Endothelial cell of umbilical vein (primary cell): Measurements from ENCODE around the gene BACH2. TPM values are rescaled to one million over a fixed set of nuclear protein-coding genes. Genes with fewer than 3 reads are reported as not detected.

Experiments
- BruUV-seq: library from RNA; stranded (reverse); fragments of 400-500 nt; replicated peaks from 2 replicates; lab custom pipeline; 2021; lab: Mats Ljungman, UMichigan
- CTCF ChIA-PET: fragments of 300-600, 350-600 bp; sonication (Branson Sonifier 250); formaldehyde crosslinking; loops from one replicate; lab custom pipeline; 2021; ENCODE audit warnings: antibody characterized with exemption, inconsistent platforms; lab: Charles Lee
- POLR2A ChIA-PET: fragments of 300-600, 350-600 bp; sonication (Branson Sonifier 250); formaldehyde crosslinking; loops from one replicate; lab custom pipeline; 2021; ENCODE audit warnings: antibody characterized with exemption, inconsistent platforms; lab: Charles Lee
- DNase-seq: peaks from one replicate; pipeline ENCODE4 v3.0.0-alpha.2; 2011; ENCODE audit warnings: low read depth, low spot score
- FAIRE-seq: peaks from 2 replicates; lab custom pipeline; 2011; peaks lifted over from hg19 to GRCh38; lab: Jason Lieb, UNC
- H2AFZ ChIP-seq: 2 replicates; pipeline ENCODE4 v1.6.0; 2012; ENCODE audit warnings: low read depth, low read length, control low read depth, inconsistent platforms
- H3K27ac ChIP-seq: 2 replicates; pipeline ENCODE4 v1.5.1; 2011; ENCODE audit warnings: low read depth, mild to moderate bottlenecking, control low read depth, low read length, moderate library complexity; ENCODE audit not compliant: insufficient read depth
- H3K27me3 ChIP-seq, 2 experiments: 2 replicates each; pipeline versions ENCODE4 v1.6.0 to v1.6.1; 2011; ENCODE audit warnings: low read length in 2 of 2, mixed read lengths in 1 of 2; ENCODE audit not compliant: control insufficient read depth in 2 of 2, insufficient read depth in 2 of 2
- H3K36me3 ChIP-seq, 2 experiments: 2 replicates in 1 of 2; 3 replicates in 1 of 2; pipeline ENCODE4 v1.5.1; 2011; ENCODE audit warnings: low read length in 2 of 2, mild to moderate bottlenecking in 1 of 2, moderate library complexity in 1 of 2; ENCODE audit not compliant: control insufficient read depth in 2 of 2, insufficient read depth in 2 of 2; ENCODE audit errors: extremely low read depth in 1 of 2
- H3K4me1 ChIP-seq: 3 replicates; pipeline ENCODE4 v1.5.1; 2011; ENCODE audit warnings: mild to moderate bottlenecking, low read length; ENCODE audit not compliant: control insufficient read depth, insufficient read depth; ENCODE audit errors: extremely low read depth
- H3K4me2 ChIP-seq: 2 replicates; pipeline ENCODE4 v1.6.1; 2011; ENCODE audit warnings: low read length, control low read depth, mixed read lengths; ENCODE audit not compliant: insufficient read depth
- H3K4me3 ChIP-seq, 3 experiments: fragments of 200-600 bp in 1 of 3; sonication (generic), shearing (Covaris generic) in 1 of 3; replicated peaks in 1 of 3; 2 replicates each; pipeline ENCODE4 v1.5.1; 2011 to 2016; ENCODE audit warnings: control low read depth in 3 of 3, low read length in 3 of 3, mild to moderate bottlenecking in 2 of 3, inconsistent platforms in 1 of 3, low read depth in 1 of 3, moderate library complexity in 1 of 3; ENCODE audit not compliant: insufficient read depth in 1 of 3
- H3K79me2 ChIP-seq: 2 replicates; pipeline ENCODE4 v1.6.0; 2012; ENCODE audit warnings: low read length, inconsistent platforms; ENCODE audit not compliant: control insufficient read depth, insufficient read depth
- H3K9ac ChIP-seq: replicated peaks from 2 replicates; pipeline ENCODE3; 2011; ENCODE audit warnings: low read length, control low read depth; ENCODE audit not compliant: insufficient read depth; ENCODE audit errors: extremely low read depth
- H3K9me1 ChIP-seq: replicated peaks from 3 replicates; pipeline ENCODE4 v1.6.0; 2011; ENCODE audit warnings: mild to moderate bottlenecking, low read length; ENCODE audit not compliant: control insufficient read depth, insufficient read depth; ENCODE audit errors: extremely low read depth
- H3K9me3 ChIP-seq: replicated peaks from 2 replicates; pipeline ENCODE4 v1.5.1; 2012; ENCODE audit warnings: low read length, inconsistent platforms; ENCODE audit not compliant: control insufficient read depth, insufficient read depth
- H4K20me1 ChIP-seq: replicated peaks from 2 replicates; pipeline ENCODE3; 2011; ENCODE audit warnings: mild to moderate bottlenecking, low read length; ENCODE audit not compliant: control insufficient read depth, insufficient read depth; ENCODE audit errors: extremely low read depth
- CTCF ChIP-seq, 2 donors: IDR thresholded peaks; 1 replicate in 1 of 2; 2 replicates in 1 of 2; pipeline ENCODE4 v1.5.1; 2011; ENCODE audit warnings: low read length in 2 of 2, mild to moderate bottlenecking in 2 of 2, moderate library complexity in 2 of 2, control low read depth in 1 of 2, inconsistent platforms in 1 of 2, low read depth in 1 of 2; ENCODE audit not compliant: insufficient read depth in 1 of 2; ENCODE audit errors: extremely low read depth in 1 of 2
- EZH2 ChIP-seq: IDR thresholded peaks from 2 replicates; pipeline ENCODE4 v1.6.1; 2012; ENCODE audit warnings: borderline replicate concordance, low read depth, mild to moderate bottlenecking, moderate library complexity, low read length, inconsistent platforms; ENCODE audit not compliant: severe bottlenecking
- FOS ChIP-seq: IDR thresholded peaks from 2 replicates; pipeline ENCODE4 v1.6.1; 2011; ENCODE audit warnings: mild to moderate bottlenecking, low read length, moderate library complexity, borderline replicate concordance; ENCODE audit not compliant: insufficient read depth
- GATA2 ChIP-seq: IDR thresholded peaks from 2 replicates; pipeline ENCODE4 v1.7.0; 2011; ENCODE audit warnings: low read depth, mild to moderate bottlenecking, moderate library complexity, mixed read lengths, low read length; ENCODE audit not compliant: insufficient read length, insufficient read depth
- JUN ChIP-seq: IDR thresholded peaks from 2 replicates; pipeline ENCODE4 v1.6.1; 2011; ENCODE audit warnings: borderline replicate concordance, low read depth; ENCODE audit not compliant: insufficient read length, insufficient read depth
- MAX ChIP-seq: IDR thresholded peaks from 2 replicates; pipeline ENCODE4 v1.6.1; 2011; ENCODE audit not compliant: insufficient read depth, insufficient read length
- MYC ChIP-seq: IDR thresholded peaks from one replicate; pipeline ENCODE4 v1.6.1; 2011; ENCODE audit warnings: mild to moderate bottlenecking, low read depth, low read length
- POLR2A ChIP-seq: IDR thresholded peaks from 2 replicates; pipeline ENCODE4 v1.6.1; 2012; ENCODE audit warnings: low read depth, mild to moderate bottlenecking, control low read depth, low read length
- POLR2AphosphoS5 ChIP-seq: IDR thresholded peaks from 2 replicates; pipeline ENCODE4 v1.6.1; 2012; ENCODE audit warnings: low read depth, mild to moderate bottlenecking, control low read depth, low read length, moderate library complexity; ENCODE audit not compliant: insufficient read depth
- dilution Hi-C: fragments of 300-500 bp; cut with MboI; formaldehyde crosslinking; loops from one replicate; pipeline ENCODE4 v1.15.0; 2019; ENCODE audit warnings: low sequenced_read_pairs; ENCODE audit not compliant: extremely low pct_ligation_motif_present
- intact Hi-C: fragments of 100-400 bp; cut with micrococcal nuclease; formaldehyde crosslinking; loops from one replicate; pipeline ENCODE4 v1.10.0; 2022
- polyA plus RNA-seq, 4 experiments: library from polyadenylated mRNA; depleted of rRNA in 3 of 4; stranded (reverse) in 3 of 4; unstranded in 1 of 4; fragments of >200 nt; gene quantifications; 2 replicates each; pipeline versions ENCODE4 v1.2.1 to v1.2.3, GENCODE V29; 2011 to 2012; ENCODE audit warnings: missing spikeins in 1 of 4
- total RNA-seq: library from RNA; stranded (reverse); gene quantifications from 2 replicates; pipeline ENCODE4 v1.2.3, GENCODE V29; 2021

The BACH2 gene
- total and polyA plus RNA-seq, 2 donors (not counting 3 experiments of a cell fraction or from before 2014, with no cell fraction given) = 1.7 to 5.6 TPM

DNA sequence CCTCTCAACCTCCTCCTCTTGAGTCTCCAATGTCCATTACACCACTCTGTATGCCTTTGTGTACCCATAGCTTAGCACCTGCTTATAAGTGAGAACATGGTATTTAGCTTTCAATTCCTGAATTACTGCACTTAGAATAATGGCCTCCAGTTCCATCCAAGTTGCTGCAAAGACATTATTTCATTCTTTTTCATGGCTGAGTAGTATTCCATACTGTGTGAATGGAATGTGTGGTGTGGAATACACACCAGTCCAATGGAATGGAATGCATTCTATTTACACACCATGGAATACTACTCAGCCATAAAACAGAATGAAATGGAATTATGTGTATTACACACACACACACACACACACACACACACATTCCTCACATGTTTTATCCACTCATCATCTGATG, 116.1 kb downstream of the BACH2 start:
- BruUV-seq = no TSS peak
- dilution Hi-C loops = no loop called here
- POLR2A ChIA-PET = no interaction called here

More for the DNA sequence above, 116.1 kb downstream of the BACH2 start:
- DNase-seq (no peak), FAIRE-seq (no peak)
- H3K79me2 ChIP-seq = no peaks in the 10 kb centered on the region
- TF ChIP-seq CTCF (IDR thresholded peaks at IDR 0.05; ENCODE audit: extremely low read depth in 1 of 2, insufficient read depth in 1 of 2, low read depth in 1 of 2, low read length in 2 of 2) (no peak), EZH2 (no peak), JUN (no peak), GATA2 (no peak), MYC (no peak), FOS (no peak), POLR2A (no peak), MAX (no peak), POLR2AphosphoS5 (no peak)
- H3K9me1 ChIP-seq = no peaks in the 10 kb centered on the region
- no peak overlapping the region for H3K4me3 ChIP-seq
- no peak overlapping the region for H2AFZ ChIP-seq
- H3K9ac ChIP-seq = no peak overlapping the region
- no peaks in the 10 kb centered on the region for H3K9me3 ChIP-seq
- CTCF ChIA-PET = interaction anchor here (0.9 to 1.9 kb wide), 4 partner anchors 38 to 240 kb away, joined by 3 to 8 read pairs (median 4); no protein-coding TSS in a partner anchor
- H3K27me3 ChIP-seq = peaks cover 9 to 11% of the 10 kb centered on the region in 2 experiments
- no peaks in the 10 kb centered on the region for H3K36me3 ChIP-seq
- no peak overlapping the region for H3K4me2 ChIP-seq
- no peak overlapping the region for H3K27ac ChIP-seq
- intact Hi-C loops = loop anchor here (10.0 kb wide), 1 partner anchor 294 kb away; no protein-coding TSS in a partner anchor
- peaks cover 10% of the 10 kb centered on the region for H3K4me1 ChIP-seq
- H4K20me1 ChIP-seq = no peaks in the 10 kb centered on the region
